Measurements from ENCODE around the gene WDR33. TPM values are rescaled to one million over a fixed set of nuclear protein-coding genes. Genes with fewer than 3 reads are reported as not detected.

WDR33 gene
- total and polyA plus RNA-seq, 10 of the 15 experiments (the other 5 are each of a cell fraction or from before 2014, with no cell fraction given) = 29.2 to 73.8 (median 45.6) TPM

GRCh38 chr2:127790694-127791529, 20.1 kb downstream of the WDR33 start:
- H3K79me2 ChIP-seq (ENCODE audit: control insufficient read depth, insufficient read depth, low read length) = peaks cover 51% of the 10 kb centered on the region
- no peak for FAIRE-seq
- CTCF ChIA-PET = no interaction called here
- H3K4me2 ChIP-seq (ENCODE audit: control insufficient read depth, insufficient read depth) = no peak overlapping the region
- peaks cover 3 to 7% of the 10 kb centered on the region in 2 experiments; a peak in 3 of 4 replicates for H3K36me3 ChIP-seq (ENCODE audit: control insufficient read depth in 2 of 2, insufficient read depth in 2 of 2, low read length in 1 of 2)
- WGBS (ENCODE audit: insufficient coverage, insufficient replicate concordance, low lambda C conversion rate, missing lambda C conversion rate) = 91% methylated on average over 8 of the region's 8 CpGs
- no peaks in the 10 kb centered on the region; the same call in 2 of the 3 replicates for H3K9me3 ChIP-seq (replicated peaks; ENCODE audit: control insufficient read depth, insufficient read depth, low read length)
- no peak overlapping the region for H3K9ac ChIP-seq (ENCODE audit: control insufficient read depth, insufficient read depth, low read length)
- H3K4me1 ChIP-seq (ENCODE audit: control insufficient read depth, insufficient read depth, low read length) = peaks cover 1% of the 10 kb centered on the region; the same call in 1 of the 2 replicates
- H3K27me3 ChIP-seq (replicated peaks in 1 of 2; ENCODE audit: control insufficient read depth in 2 of 2, insufficient read depth in 2 of 2, low read length in 1 of 2) = no peaks in the 10 kb centered on the region
- TF ChIP-seq MEF2B (IDR thresholded peaks at IDR 0.05; ENCODE audit: partially characterized antibody, poor library complexity, severe bottlenecking) (no peak), FOXK2 (IDR thresholded peaks at IDR 0.05) (no peak), REST (IDR thresholded peaks at IDR 0.05; ENCODE audit: low read depth, low read length) (no peak), ZBTB11 (CRISPR knock-in tag; IDR thresholded peaks at IDR 0.05) (no peak), POLR2AphosphoS2 (IDR thresholded peaks at IDR 0.05; ENCODE audit: low read depth, low read length) (no peak), IRF5 (IDR thresholded peaks at IDR 0.05; ENCODE audit: borderline replicate concordance) (no peak), ELK1 (IDR thresholded peaks at IDR 0.05; ENCODE audit: low read depth, low read length) (no peak), CHD1 (IDR thresholded peaks at IDR 0.05; ENCODE audit: low read depth, low read length) (no peak), NRF1 (conservative IDR thresholded peaks at IDR 0.05; ENCODE audit: low read depth, low read length) (no peak), JUND (IDR thresholded peaks at IDR 0.05; ENCODE audit: low read depth, low read length) (no peak), ASH2L (IDR thresholded peaks at IDR 0.05; ENCODE audit: borderline replicate concordance, low read depth) (no peak), DPF2 (IDR thresholded peaks at IDR 0.05) (no peak)
- no peak overlapping the region for H3K4me3 ChIP-seq
- no peak overlapping the region for H3K27ac ChIP-seq (ENCODE audit: control insufficient read depth, insufficient read depth)
- DNase-seq (ENCODE audit: low read depth, low spot score) = no peak
- RAD21 ChIA-PET (ENCODE audit: unreplicated experiment) = no interaction called here
- SMC1A ChIA-PET (ENCODE audit: uncharacterized antibody, unreplicated experiment) = interaction anchor here (1.0 to 1.3 kb wide), 2 partner anchors 10 to 17 kb away, joined by 3 read pairs; no protein-coding TSS in a partner anchor
- no peak for ATAC-seq
- H4K20me1 ChIP-seq (ENCODE audit: control insufficient read depth, insufficient read depth) = no peaks in the 10 kb centered on the region
- intact Hi-C loops (cut with micrococcal nuclease; ENCODE audit: unreplicated experiment) = no loop called here
- in situ Hi-C loops (cut with MboI) = no loop called here
- POLR2A ChIA-PET = interaction anchor here (0.5 to 1.1 kb wide), 3 partner anchors 11 to 133 kb away, joined by 3 to 7 read pairs (median 4); no protein-coding TSS in a partner anchor
- H2AFZ ChIP-seq (ENCODE audit: control insufficient read depth, low read depth, low read length) = no peak overlapping the region
- no TSS peak for BruUV-seq (replicated peaks)
